Measurements from ENCODE around the gene HEYL. TPM values are rescaled to one million over a fixed set of nuclear protein-coding genes. Genes with fewer than 3 reads are reported as not detected.

HEYL gene
- total RNA-seq, 1 experiment from 2014 or later, result 8.8 TPM

- TF ChIP-seq EZH2phosphoT487 (IDR thresholded peaks at IDR 0.05; ENCODE audit: borderline replicate concordance), result no peak
Observed at GRCh38 chr1:39632682-39633417, 6.6 kb downstream of the HEYL start (continued).

GRCh38 chr1:39632323-39632681, 7.1 kb downstream of the HEYL start:
- no peak overlapping the region for H3K4me3 ChIP-seq (replicated peaks in 1 of 2; ENCODE audit: low read depth in 1 of 2, low read length in 2 of 2)
- TF ChIP-seq ZNF274 (IDR thresholded peaks at IDR 0.05; ENCODE audit: low read depth, low read length) (no peak), ELF1 (IDR thresholded peaks at IDR 0.05; ENCODE audit: borderline replicate concordance, low read depth) (no peak), SP1 (IDR thresholded peaks at IDR 0.05; ENCODE audit: low read depth) (no peak)
- no peak overlapping the region for H3K9ac ChIP-seq (ENCODE audit: low read length)
- no TSS peak for BruUV-seq (replicated peaks)
- no peak overlapping the region for H3K4me2 ChIP-seq (ENCODE audit: low read length)
- no peak overlapping the region for H3K27ac ChIP-seq (ENCODE audit: low read depth, low read length)
- POLR2A ChIA-PET, result no interaction called here
- RAD21 ChIA-PET (ENCODE audit: low non-redundant PET in 1 of 2, low total read pairs in 2 of 2, uncharacterized antibody in 2 of 2, unreplicated experiment in 2 of 2), result no interaction called here
- no peaks in the 10 kb centered on the region for H3K9me2 ChIP-seq (ENCODE audit: insufficient read depth)
- no peaks in the 10 kb centered on the region for H3K9me3 ChIP-seq (ENCODE audit: control insufficient read depth in 1 of 2, insufficient read depth in 1 of 2, low read depth in 1 of 2, low read length in 2 of 2)
- H3K79me2 ChIP-seq (ENCODE audit: insufficient read depth, low read length), result no peaks in the 10 kb centered on the region
- H3K27me3 ChIP-seq (ENCODE audit: insufficient read depth, low read length), result no peaks in the 10 kb centered on the region
- DNase-seq (ENCODE audit: low read depth, low spot score), result no peak
- peaks cover 0 to 4% of the 10 kb centered on the region in 2 experiments; a peak in 2 of 4 replicates for H3K36me3 ChIP-seq (ENCODE audit: control insufficient read depth in 1 of 2, insufficient read depth in 2 of 2, low read length in 2 of 2)
- no peaks in the 10 kb centered on the region for H4K20me1 ChIP-seq (ENCODE audit: insufficient read depth)
- H3K4me1 ChIP-seq (ENCODE audit: control insufficient read depth in 1 of 2, insufficient read depth in 2 of 2, low read length in 2 of 2), result no peaks in the 10 kb centered on the region
- intact Hi-C loops (cut with micrococcal nuclease), result no loop called here
- CTCF ChIA-PET, result no interaction called here
- no peak for ATAC-seq
- H2AFZ ChIP-seq (ENCODE audit: low read depth, low read length, poor library complexity, severe bottlenecking), result no peak overlapping the region

- Histone ChIP-seq H3K9ac (ENCODE audit: low read length) (no peak overlapping the region), H3K79me2 (ENCODE audit: insufficient read depth, low read length) (no peaks in the 10 kb centered on the region), H3K27me3 (ENCODE audit: insufficient read depth, low read length) (no peaks in the 10 kb centered on the region), H3K36me3 (ENCODE audit: control insufficient read depth in 1 of 2, insufficient read depth in 2 of 2, low read length in 2 of 2) (peaks cover 2 to 4% of the 10 kb centered on the region in 2 experiments; a peak in 2 of 4 replicates), H3K4me2 (ENCODE audit: low read length) (no peak overlapping the region), H3K4me1 (ENCODE audit: control insufficient read depth in 1 of 2, insufficient read depth in 2 of 2, low read length in 2 of 2) (no peaks in the 10 kb centered on the region), H3K9me2 (ENCODE audit: insufficient read depth) (no peaks in the 10 kb centered on the region), H3K4me3 (replicated peaks in 1 of 2; ENCODE audit: low read depth in 1 of 2, low read length in 2 of 2) (no peak overlapping the region), H4K20me1 (ENCODE audit: insufficient read depth) (no peaks in the 10 kb centered on the region), H3K27ac (ENCODE audit: low read depth, low read length) (no peak overlapping the region), H3K9me3 (ENCODE audit: control insufficient read depth in 1 of 2, insufficient read depth in 1 of 2, low read depth in 1 of 2, low read length in 2 of 2) (no peaks in the 10 kb centered on the region), H2AFZ (ENCODE audit: low read depth, low read length, poor library complexity, severe bottlenecking) (no peak overlapping the region)
- intact Hi-C loops (cut with micrococcal nuclease), result no loop called here
- POLR2A ChIA-PET, result no interaction called here
- RAD21 ChIA-PET (ENCODE audit: low non-redundant PET in 1 of 2, low total read pairs in 2 of 2, uncharacterized antibody in 2 of 2, unreplicated experiment in 2 of 2), result no interaction called here
- DNase-seq (ENCODE audit: low read depth, low spot score) (no peak), ATAC-seq (no peak)
- CTCF ChIA-PET, result no interaction called here
- TF ChIP-seq POLR2A (IDR thresholded peaks at IDR 0.05; ENCODE audit: borderline replicate concordance, extremely low read depth, insufficient read depth, insufficient read length), result no peak
- no TSS peak for BruUV-seq (replicated peaks)
Observed at GRCh38 chr1:39631361-39632322, 7.8 kb downstream of the HEYL start.

Measured in HCT116 (cell line).